ENCODE results near the gene RPS6KA3. TPM values are rescaled to one million over a fixed set of nuclear protein-coding genes. Genes with fewer than 3 reads are reported as not detected.

RPS6KA3 gene
- 39.6 and 39.8 TPM in 2 replicates for total RNA-seq

GRCh38 chrX:20266810-20267606 lies at the start of gene RPS6KA3:
Gene RPS6KA3 (minus strand): TSS chrX:20266909. CDS start chrX:20266632, 277 bp downstream.

DNA sequence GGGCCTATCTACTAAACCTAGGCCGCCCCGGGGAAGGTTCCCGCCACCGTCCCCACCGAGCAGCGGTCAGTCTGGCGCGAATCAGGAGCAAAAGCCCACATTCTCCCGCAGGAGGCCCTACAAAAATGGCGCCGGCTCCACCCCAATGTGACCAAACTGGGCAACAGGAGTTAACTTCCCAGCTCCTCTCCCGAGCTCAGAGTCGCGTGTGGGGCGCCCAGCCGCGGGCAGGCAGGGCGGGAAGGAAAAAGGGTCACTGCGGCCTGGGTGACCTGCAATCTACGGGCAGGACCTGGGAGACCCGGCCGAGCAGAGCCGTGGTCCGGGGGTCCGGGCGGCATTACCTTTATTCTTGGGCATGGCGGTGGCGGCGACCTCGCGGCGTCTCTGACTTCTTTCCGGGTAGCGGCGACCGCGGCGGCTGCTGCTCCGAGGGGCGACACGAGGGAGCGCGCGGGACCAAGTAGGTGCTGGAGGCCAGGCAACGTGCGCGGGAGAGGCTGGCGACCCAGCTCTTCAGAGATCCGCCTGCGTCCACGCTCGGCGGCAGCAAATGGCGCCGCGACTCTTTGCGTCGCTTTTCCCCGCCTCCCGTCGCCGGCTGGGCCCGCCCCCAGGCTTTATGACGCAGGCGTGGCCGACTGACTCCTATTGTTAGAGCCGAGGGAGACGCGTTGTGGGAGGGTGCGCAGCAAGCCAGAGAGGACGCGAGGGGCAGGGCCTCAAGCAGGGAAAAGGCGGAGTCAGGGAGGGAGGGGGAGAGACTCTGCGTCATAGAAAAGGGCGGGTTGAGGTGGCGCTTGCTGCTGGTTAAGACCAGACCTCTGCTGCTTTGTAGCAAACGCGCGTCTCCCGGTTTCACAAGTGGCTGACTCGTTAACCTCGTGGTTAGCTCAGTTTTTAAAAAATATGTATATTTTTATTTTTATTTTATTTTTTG lies 125.2 kb downstream of the RPS6KA3 start, which contains the start of gene EIF1AX:
Gene EIF1AX (minus strand): TSS at position 558 of the 940 bp plus-strand sequence. CDS start 198 bp downstream, at position 360.

DNA sequence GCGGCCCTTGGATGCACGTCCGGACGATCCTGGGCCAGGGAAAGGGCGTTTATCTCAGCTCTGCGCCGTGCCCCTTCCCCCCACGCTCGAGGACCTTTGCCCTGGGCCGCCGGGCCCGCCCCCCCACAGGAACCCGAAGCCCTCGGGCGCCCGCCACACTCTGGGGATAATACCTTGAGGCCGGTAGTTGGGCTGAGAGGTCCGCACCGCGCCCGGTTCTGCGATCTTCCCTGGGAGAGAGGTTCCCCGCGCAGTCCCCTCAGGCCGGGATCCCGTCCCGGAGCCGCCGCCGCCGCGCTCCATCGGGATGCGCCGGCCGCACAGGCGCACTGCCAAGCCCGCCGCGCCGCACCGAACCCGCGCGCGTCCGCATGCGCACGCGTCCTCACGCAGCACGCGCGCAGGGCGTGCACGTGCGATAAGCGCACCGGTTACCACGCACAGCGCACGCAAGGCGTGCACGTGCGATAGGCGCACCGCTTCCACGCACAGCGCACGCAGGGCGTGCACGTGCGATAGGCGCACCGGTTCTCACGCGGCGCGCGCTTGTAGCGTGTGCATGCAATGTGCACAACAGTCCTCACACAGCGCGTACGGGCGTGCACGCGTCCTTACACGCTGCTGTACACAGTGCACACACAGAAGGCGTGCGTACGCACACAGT lies 150.0 kb downstream of the RPS6KA3 start, which contains the start of gene MAP7D2:
Gene MAP7D2 (minus strand): TSS at position 331 of the 664 bp plus-strand sequence. CDS start 28 bp downstream, at position 303.

Other genes starting within 250 kb of the RPS6KA3 start
- gene MAP7D2, start 150.0 kb downstream of the RPS6KA3 start, total RNA-seq, result 0.03 and 0.07 TPM in 2 replicates
- gene EIF1AX, start 125.1 kb downstream of the RPS6KA3 start, total RNA-seq, result 21.7 and 25.9 TPM in 2 replicates

Measured in smooth muscle cell of the pulmonary artery (primary cell).